Inflammatory macrophage treated with lipopolysaccharide for 4 hours (primary cell): ENCODE data around the gene SCAF1.

Experiments used
- DNase-seq: peaks from one replicate; pipeline ENCODE4 v3.0.0-alpha.2; 2020

The SCAF1 gene

DNA sequence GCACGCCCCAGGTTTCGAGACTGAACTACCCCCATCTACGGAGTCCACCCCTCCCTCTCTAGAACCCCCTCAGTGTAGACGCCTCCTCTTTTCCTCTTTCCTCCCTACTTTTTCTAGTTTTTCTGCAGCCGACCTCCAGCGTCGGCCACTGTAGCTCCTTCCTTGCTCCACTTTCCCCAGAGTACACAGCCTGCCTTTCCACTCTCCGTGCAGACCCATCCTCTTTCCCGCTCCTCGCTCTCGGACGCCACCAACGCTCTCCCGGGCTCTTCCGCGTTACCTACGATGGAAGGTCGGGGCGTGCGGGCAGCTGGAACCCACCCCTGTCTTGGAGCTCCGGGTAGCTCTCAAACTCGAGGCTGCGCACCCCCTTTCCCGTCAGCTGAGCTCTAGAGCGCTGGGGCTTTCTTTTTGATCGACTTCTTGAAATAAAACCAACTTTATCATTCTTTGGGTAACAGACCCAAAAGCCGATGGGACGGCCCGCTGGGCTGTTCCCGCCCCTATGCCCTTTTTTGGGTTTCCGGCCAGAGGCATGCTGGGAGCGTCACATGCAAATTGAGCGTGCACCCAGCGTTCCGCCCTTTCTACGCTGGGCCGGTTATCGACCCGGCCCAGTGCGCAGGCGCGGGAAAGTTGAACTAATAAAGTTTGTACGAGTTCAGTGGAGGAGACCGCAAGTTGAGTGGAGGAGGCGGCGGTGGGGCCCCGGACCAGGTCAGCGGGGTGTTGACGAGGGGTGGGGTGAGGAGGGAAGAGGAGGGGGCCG, 23.5 kb downstream of the SCAF1 start, which contains the start of the genes BCL2L12 and IRF3:
BCL2L12 (plus strand) TSS at position 583 of the 769 bp plus-strand sequence. CDS start 760 bp downstream, outside the sequence.
IRF3 (minus strand) TSS at position 507 of the 769 bp plus-strand sequence. CDS start 1,019 bp downstream, outside the sequence.
- peak; percentile 98 for DNase-seq

DNA sequence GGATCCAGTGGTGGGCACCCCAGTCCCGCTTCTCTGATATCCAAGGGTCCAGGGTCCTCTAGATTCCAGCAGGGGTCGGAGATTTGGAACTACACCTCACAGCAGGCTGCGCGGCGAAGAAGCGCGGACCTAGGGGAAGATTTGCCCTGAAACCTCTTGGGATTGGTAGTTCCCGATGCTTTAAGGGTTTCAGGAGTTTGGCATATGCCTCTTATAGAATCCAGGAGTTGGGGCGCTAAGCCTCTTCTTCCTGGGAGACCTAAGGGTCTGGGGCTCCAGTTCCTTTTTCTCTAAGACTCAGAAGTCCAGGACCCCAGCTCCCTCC, 24.1 kb downstream of the SCAF1 start:
- DNase-seq: peak; percentile 7

DNA sequence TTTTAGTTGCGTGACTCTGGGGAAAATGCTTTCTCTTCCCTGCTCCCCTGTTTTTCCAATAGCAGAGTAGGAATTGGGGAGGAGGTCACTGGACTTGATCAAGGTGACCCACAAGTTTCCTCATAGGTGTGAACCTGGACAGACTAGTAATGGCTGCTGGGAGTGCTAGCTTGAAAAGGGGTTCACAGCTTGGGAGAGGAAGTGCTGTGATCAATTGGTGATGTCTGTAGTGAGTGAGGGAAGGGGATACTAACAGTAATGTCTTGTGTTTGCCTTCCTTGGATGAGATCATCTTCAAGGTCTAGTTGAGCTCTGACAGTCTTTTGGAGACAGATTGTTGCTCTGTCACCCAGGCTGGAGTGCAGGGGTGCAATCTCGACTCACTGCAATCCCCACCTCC, 25.5 kb downstream of the SCAF1 start:
- no peak for DNase-seq

DNA sequence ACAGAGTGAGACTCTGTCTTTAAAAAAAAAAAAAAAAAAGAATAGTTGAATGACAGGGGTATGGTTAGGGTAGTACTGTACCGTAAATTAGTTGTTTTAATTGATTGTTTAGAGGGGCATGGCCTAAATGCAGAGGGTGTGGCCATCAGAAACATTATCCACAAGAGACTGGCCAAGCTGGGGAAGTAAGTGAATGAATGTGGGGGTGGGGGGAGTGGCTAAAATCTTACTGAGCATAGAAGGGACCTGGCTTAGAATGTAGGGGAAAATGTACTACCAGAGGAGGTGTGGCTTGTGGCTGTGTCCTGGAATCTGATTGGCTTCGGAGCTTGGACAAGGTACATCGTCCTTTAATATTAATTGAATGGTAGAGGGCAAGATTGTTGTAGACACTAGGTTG, 27.5 kb downstream of the SCAF1 start:
- DNase-seq: peak; percentile 57

DNA sequence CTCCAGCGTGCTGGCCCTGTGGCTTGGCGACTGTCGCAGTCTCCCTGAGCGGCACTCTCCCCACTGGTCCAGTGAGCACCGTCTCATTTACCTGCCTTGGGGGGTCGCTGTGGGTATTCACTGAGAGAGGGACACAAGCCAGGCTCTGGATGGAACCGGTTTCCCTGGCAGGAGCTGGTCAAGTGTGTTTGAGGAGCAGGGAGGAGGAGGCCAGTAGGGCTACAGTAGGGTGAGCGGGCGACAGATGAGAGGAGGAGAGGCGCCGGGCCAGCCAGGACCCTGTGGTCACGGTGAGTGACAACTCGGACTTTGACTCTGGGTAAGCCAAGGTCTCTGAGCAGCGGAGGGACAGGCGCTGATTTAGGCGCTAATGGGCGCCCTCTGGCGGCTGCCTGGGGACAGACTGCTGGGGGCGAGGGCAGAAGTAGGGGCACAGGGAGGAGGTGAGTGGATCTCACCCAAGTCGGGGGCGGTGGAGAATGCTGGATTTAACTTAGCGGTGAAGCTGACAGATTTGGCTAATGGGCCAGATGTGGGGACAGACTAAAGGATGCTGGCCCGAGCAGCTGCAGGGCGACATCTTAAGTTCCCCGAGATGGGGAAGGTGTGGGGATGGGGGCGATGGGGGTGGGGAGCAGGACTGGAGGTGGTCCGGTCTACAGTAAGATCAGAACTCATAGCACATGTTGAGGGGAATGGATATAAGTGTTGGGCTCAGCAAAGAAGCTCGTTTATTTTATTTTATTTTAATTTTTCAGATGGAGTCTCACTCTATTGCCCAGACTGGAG, 30.3 kb downstream of the SCAF1 start:
- peak; percentile 74 for DNase-seq

DNA sequence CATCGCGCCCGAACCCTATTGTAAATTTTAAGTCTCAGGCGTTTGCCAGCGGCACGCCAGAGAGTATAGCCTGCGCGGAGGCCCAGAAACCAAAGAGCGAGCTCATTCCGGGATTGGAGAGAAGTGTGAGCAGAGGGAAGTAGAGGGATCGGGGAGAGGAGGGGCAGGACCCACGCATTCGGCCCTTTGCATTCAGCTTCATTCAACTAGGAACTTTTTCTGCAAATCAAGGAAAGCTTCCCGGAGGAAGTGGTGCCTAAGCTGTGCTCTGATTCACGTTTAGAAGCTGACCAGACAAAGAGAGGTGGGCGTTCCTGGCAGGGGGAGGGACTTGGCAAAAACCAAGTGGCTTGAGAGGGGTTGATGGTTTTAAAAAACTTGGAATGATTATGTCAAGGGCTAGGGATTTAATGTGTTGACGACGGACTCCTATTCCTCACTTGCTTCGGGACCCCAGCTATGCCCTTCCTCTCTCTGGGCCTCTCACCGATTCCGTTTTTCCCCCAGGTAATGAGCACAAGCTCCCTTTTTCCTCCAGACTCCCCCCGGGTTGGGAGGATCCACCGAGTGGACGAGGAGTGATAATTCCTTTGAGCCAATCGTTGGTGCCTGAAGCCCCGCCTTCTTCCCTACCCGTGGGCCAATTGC, 34.3 kb downstream of the SCAF1 start:
- DNase-seq: peak; percentile 96

DNA sequence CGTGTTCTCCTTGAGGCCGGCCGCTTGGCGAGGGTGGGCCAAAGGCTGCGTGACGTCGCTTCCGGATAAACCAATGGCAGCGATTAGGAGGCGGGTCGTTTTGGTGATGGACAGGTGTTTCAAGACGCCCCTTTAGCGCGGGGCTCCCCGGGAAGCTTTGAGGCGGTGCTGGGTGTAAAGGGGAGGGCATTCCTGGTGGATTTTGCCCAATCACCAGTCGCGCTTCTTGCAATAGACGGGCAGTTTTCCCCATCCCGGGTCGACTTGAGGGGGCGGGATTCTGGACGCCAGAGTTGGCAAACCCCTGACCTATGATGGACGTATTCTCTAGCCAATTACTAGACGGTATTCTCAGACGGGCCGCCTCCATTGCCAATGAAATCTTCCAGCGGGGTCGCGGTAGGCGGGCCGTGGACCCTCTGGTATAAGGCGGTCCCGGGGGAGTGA, 34.8 kb downstream of the SCAF1 start:
- peak; percentile 100 for DNase-seq

DNA sequence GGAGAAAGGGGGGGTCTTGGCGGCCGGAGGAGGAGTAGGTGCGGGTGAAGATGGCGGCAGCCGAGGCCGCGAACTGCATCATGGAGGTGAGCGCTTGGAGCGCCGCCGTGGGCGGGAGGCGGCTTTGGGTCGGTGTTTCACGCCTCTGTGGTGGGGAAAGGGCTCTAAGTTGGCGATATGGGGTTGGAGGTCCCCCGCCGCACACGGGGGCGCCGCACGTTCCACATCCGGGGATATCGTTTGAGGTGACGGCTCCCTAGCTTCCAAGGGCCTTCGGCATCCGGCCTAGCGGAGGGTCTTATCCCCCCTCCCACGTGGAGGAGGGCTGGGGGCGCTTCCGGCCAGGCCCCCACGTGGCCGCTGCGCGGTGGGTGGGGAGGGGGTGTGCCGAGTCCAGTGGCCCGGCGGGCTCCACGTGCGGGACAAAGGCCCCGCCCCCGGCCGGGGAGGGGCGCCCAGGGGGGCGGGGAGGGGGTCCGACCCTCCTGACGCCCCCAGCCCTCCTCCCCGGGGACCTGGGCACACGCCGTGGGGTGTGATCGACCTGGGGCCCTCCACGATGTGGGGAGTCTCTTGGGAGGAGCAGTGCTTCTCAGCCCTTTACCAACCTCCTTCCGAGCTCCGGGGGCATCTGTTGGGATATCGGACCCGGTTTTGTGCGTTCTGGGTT, 35.4 kb downstream of the SCAF1 start, which contains the start of gene PRMT1:
PRMT1 (plus strand) TSS at position 41 of the 670 bp plus-strand sequence; CDS start at position 51, 10 bp downstream.
- no peak for DNase-seq

DNA sequence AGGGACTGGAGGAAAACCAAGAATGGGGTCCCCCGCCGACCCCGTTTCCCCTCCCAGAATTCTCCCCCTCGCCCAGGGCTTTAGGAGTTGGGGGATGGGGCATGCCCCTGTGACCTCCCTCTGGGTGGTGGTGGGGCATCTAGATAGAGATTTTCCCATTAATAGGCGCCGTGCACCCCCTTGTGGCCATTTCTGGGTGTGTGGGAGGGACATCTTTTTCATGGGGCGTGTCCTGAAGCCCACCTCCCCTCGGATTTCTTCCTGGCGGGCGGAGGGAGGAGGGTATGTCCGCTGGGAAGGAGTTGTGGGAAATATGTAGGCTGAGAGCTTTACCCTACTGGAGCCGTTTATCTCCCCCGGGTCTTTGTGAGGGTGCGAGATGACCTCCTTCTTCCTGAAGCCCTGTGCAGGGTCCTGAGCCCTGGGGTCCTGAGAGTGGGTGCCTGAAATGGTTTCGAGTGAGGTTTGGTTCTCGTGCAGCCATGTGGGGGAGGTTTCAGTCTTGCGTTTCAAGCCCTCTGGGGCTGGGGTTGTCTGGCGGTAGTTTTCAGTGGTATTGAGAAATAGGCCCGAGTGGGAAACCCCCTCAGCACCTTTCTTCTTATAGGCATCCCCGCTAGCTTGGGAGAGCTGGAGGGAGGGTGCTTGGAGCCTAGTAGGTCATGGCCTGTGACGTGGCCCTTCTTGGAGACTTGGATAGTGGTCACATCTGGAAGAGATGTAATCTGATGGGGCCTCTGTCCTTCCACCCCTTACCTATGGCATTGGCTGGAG, 36.1 kb downstream of the SCAF1 start:
- peak; percentile 73 for DNase-seq

DNA sequence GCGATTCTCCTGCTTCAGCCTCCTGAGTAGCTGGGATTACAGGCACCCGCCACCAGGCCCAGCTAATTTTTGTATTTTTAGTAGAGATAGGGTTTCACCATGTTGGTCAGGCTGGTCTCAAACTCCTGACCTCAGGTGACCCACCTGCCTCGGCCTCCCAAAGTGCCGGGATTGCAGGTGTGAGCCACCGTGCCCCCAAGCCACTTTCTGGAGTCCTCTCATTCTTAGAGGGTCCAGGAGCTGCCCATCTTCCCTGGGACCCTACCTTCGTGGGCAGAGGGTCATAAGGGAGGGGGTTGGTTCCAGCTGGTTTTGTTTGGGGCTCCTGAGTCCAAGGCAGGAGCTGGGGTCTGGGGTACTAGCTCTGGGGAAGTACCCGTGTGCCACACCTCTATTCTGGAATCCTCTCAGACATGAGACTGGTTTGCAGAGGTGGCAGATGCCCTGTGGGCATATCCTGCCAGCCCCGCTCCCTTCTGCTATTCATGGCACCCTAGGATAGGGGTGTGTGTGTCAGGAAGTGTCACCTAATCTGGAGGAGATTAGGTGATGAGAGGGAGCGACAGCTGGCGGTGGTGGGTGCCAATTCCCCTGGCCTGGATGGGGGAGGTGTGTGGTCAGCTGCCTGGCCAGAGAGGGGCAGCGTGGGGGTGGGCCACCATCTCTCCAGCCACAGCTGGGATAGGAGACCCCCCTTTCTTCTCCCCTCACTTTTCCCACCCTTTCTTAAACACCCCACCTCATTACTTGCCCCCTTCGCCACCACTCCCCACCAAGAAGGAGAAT, 37.2 kb downstream of the SCAF1 start:
- DNase-seq: no peak

DNA sequence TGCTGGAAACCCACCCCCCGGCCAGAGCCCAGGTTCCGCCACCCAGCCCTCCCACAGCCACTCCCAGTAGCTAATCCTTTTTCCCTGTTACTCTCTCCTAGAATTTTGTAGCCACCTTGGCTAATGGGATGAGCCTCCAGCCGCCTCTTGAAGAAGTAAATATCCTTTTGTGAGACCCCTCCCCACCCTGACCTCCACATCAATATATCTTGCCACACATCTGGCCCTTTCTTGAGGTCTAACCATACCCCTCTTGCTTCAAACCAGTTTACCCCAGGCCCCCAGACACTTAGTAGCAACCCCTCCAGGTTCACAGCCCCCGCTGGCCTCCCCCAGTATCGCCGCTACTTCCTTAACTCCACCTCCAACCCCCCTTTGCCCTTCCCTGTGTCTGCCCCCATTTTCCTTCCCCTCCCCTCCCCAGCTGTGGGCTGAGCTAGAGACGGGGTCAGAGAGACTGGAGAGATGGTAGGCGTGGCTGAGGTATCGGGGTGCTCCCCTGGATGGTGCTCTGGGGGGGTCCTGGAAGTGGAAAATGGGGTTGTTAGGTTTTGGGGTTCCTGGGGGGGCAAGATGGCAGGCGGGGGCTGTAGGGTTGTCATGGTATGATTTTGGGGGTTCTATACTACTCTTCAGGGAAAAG, 37.9 kb downstream of the SCAF1 start:
- DNase-seq: no peak

DNA sequence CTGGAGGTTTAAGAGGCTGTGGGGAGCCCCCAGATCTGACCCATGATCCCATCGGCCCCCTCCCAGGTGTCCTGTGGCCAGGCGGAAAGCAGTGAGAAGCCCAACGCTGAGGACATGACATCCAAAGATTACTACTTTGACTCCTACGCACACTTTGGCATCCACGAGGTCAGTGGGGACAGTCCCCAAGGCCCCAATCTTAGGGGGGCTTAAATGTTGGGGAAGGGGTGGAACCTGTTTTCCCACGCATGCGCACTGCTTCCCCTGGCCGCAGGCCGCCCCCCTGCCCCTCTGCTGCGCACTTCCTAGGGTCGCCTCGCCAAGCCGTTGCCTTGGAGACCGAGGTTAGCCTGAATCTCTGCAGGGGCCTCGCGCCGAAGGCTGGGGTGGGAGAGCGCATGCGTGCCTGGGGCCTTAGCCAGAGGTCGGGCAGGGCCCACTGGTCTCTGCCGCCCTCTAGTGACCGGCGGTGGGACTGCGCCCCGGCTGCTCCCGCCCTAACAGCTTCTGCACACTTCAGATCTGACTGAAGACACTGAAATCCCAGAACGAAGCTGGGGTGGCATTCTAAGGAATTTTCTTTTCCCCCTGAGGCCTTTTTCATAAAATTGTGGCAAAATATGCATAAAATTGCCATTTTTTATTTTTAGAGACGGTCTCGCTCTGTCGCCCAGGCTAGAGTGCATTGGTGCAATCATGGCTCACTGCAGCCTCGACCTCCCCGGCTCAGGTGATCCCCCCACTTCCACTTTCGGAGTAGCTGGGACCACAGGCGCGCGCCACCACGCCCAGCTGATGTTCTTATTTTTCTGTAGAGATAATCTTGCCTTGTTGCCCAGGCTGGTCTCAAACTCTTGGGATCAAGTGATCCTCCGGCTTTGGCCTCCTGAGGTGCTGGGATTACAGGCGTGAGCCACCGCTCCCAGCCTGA, 38.7 kb downstream of the SCAF1 start:
- peak; percentile 85 for DNase-seq

DNA sequence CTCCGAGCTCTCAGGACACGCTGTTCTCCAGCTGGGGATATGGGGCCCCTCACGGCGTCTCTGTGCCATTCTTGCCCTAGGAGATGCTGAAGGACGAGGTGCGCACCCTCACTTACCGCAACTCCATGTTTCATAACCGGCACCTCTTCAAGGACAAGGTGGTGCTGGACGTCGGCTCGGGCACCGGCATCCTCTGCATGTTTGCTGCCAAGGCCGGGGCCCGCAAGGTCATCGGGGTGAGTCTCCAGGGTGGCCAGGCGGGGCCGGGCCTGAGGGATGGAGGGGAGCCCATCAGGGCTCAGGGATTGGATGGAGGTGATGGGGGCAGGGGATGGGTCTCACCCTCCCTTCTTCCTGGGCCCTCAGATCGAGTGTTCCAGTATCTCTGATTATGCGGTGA, 39.8 kb downstream of the SCAF1 start:
- DNase-seq: no peak

DNA sequence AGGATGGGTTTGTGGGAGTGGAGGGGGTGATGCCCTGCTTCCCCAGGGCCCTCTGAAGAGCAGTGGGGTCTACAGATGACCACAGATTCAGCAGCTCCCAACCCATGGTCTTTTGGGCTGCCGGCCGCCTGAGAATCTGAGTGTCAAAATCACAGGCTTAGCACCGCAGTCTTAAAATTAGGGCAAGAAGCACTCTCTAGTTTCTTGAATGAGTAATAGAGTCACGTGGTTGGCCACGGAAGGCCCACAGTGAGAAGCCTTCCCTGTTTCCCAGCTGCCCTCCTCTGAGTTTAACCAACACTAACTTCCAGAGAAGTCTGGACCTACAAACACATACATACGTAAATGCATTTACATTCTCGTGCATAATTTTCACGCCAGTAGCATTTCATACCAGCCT, 40.3 kb downstream of the SCAF1 start:
- DNase-seq: no peak

DNA sequence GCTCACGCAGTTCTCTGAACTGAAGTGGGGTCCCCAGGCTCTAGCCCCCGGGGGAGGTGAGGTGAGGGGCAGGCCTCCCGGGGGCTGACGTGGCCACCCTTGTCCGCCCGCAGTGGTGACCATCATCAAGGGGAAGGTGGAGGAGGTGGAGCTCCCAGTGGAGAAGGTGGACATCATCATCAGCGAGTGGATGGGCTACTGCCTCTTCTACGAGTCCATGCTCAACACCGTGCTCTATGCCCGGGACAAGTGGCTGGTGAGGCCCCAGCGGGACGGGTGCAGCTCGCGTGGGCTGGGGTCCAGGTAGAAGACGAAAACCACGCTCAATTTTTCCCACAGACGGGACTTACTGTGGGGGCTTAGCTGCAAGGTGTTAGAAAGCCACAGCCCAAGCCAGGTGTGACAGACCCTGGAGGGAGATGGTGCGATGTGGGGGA, 41.8 kb downstream of the SCAF1 start:
- no peak for DNase-seq

DNA sequence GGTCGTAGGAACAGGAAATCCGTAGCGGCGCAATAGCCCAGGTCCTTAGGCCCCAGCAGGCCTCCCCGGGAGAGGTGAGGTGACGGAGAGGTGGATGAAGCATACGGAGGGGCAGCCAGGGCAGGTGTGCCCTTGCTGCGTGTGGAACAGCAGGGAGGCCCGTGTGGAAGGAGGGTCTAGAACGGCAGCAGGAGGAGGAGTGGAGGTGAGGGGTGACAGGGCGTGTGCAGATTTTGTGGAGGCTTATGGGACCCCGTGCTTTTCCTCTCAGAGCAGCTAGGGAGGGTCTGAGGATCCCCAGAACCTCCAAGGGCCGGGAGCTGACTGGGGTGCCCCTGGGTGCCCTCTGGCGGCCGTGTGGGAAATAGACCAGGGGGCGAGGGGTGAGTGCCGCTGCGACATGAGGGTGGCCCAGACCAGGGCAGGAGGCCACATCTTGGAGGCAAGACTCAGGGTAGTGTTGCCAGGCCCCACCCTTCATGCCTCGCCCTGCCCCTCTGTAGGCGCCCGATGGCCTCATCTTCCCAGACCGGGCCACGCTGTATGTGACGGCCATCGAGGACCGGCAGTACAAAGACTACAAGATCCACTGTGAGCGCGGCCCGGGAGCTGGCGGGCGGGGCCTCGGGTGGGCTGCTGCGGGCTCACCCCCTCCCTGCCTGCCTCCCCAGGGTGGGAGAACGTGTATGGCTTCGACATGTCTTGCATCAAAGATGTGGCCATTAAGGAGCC, 42.4 kb downstream of the SCAF1 start:
- no peak for DNase-seq

DNA sequence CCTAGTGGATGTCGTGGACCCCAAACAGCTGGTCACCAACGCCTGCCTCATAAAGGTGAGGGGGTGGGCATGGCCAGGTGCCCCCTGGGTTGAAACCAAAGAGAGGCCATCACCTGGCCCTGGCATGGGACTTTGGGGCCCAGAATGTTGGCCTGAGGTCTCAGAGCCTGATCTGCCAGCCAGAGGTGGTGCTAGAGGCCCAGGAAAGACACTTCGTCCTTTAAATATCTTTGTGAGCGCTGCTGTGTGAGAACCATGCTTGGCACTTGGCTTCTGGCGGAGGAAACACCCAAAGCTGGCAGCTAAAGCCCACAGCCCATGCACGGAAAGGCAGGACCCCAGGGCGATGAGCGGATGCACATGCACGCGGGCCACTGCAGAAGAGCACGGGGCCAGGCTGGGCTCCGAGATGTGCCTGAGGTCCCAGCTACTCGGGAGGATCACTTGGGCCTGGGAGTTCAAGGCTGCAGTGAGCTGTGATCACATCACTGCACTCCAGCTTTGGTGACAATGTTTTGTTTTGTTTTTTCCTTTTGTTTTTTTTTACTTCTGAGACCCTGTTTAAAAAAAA, 43.1 kb downstream of the SCAF1 start:
- DNase-seq: no peak

DNA sequence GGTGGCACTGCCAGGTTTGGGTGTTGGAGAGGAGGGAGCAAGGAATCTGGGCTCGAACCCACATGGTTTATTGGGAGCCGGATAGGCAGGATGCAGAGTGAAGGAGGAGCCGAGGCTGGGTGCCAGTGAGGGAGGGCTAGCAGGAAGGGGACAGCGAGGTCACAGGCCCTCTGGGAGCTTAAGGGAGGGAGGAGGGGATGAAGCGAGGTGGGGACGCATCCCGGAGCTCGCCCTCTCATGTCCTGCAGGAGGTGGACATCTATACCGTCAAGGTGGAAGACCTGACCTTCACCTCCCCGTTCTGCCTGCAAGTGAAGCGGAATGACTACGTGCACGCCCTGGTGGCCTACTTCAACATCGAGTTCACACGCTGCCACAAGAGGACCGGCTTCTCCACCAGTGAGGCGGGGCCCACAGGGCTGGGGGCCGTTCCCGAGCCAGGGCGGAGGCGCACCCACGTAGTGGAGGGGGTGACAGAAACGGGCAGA, 43.9 kb downstream of the SCAF1 start:
- DNase-seq: no peak
